Measurements from ENCODE around the gene B4GALT2.

B4GALT2 gene

GRCh38 chr1:43946236-43947060 is 32.6 kb upstream of the B4GALT2 start, which contains the start of gene IPO13:
IPO13 (plus strand) TSS chr1:43946950; CDS start chr1:43947601, 651 bp downstream.
- peak; percentile 90 to 93 for DNase-seq (ENCODE audit: extremely low read depth in 1 of 2, low read depth in 1 of 2)

GRCh38 chr1:43947061-43947873 is 31.7 kb upstream of the B4GALT2 start:
- DNase-seq (ENCODE audit: extremely low read depth in 1 of 2, low read depth in 1 of 2) = no peak

- DNase-seq (ENCODE audit: extremely low read depth in 1 of 2, low read depth in 1 of 2) = no peak
These were observed 31.1 kb upstream of the B4GALT2 start for GRCh38 chr1:43947874-43948437.

- DNase-seq (ENCODE audit: extremely low read depth in 1 of 2, low read depth in 1 of 2) = no peak
These were observed 29.3 kb upstream of the B4GALT2 start for GRCh38 chr1:43949678-43950077.

GRCh38 chr1:43951021-43951985 is 27.7 kb upstream of the B4GALT2 start:
- DNase-seq (ENCODE audit: extremely low read depth in 1 of 2, low read depth in 1 of 2) = no peak

- no peak for DNase-seq (ENCODE audit: extremely low read depth in 1 of 2, low read depth in 1 of 2)
These were observed 26.2 kb upstream of the B4GALT2 start for GRCh38 chr1:43952731-43953346.

GRCh38 chr1:43953361-43953760 is 25.6 kb upstream of the B4GALT2 start:
- no peak for DNase-seq (ENCODE audit: extremely low read depth in 1 of 2, low read depth in 1 of 2)

GRCh38 chr1:43954036-43954435 is 25.0 kb upstream of the B4GALT2 start:
- no peak for DNase-seq (ENCODE audit: extremely low read depth in 1 of 2, low read depth in 1 of 2)

GRCh38 chr1:43956234-43956633 is 22.8 kb upstream of the B4GALT2 start:
- no peak for DNase-seq (ENCODE audit: extremely low read depth in 1 of 2, low read depth in 1 of 2)

GRCh38 chr1:43957407-43958040 is 21.5 kb upstream of the B4GALT2 start:
- no peak for DNase-seq (ENCODE audit: extremely low read depth in 1 of 2, low read depth in 1 of 2)

- DNase-seq (ENCODE audit: extremely low read depth in 1 of 2, low read depth in 1 of 2) = no peak
These were observed 20.4 kb upstream of the B4GALT2 start for GRCh38 chr1:43958351-43959255.

GRCh38 chr1:43960798-43961197 is 18.2 kb upstream of the B4GALT2 start:
- no peak for DNase-seq (ENCODE audit: extremely low read depth in 1 of 2, low read depth in 1 of 2)

GRCh38 chr1:43961692-43962091 is 17.3 kb upstream of the B4GALT2 start:
- DNase-seq (ENCODE audit: extremely low read depth in 1 of 2, low read depth in 1 of 2) = no peak

- DNase-seq (ENCODE audit: extremely low read depth in 1 of 2, low read depth in 1 of 2) = no peak
These were observed 16.7 kb upstream of the B4GALT2 start for GRCh38 chr1:43962324-43962723.

GRCh38 chr1:43963006-43963405 is 16.0 kb upstream of the B4GALT2 start:
- DNase-seq (ENCODE audit: extremely low read depth in 1 of 2, low read depth in 1 of 2) = no peak

GRCh38 chr1:43963890-43964289 is 15.1 kb upstream of the B4GALT2 start:
- no peak for DNase-seq (ENCODE audit: extremely low read depth in 1 of 2, low read depth in 1 of 2)

GRCh38 chr1:43965316-43965715 is 13.7 kb upstream of the B4GALT2 start:
- DNase-seq (ENCODE audit: extremely low read depth in 1 of 2, low read depth in 1 of 2) = no peak

GRCh38 chr1:43968348-43968948 is 10.6 kb upstream of the B4GALT2 start:
- no peak for DNase-seq (ENCODE audit: extremely low read depth in 1 of 2, low read depth in 1 of 2)
